ENCODE data around the gene ARHGAP18.

Gene ARHGAP18

DNA sequence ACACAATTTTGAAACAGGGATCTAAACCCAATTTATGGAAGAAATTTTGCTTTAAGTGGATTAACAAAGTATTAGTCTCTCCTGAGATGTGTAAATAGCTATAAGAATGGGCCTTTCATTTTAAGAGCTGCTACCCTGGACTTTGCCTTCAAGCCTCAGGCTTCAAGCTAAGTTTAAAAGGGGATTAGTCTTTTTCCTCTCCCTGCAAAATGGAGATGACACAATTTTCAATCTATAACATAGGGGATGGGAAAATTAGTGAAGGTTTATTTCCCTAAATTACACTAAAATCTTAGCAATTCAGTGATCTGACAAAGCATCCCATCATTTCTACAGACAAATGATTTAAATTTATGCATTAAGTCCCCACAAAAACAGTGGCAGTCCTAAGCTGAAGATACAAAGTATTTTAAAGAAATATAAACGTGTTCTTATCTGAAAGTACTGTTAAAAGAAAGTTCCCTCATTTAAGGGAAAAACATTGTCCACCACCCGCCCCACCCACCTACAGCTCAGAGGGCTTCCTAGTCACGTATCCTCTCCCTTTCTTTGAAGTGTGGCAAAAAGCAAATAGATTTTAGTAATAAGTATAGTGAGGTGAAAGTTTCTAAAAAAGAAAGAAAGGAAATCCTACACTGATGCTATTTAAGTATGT is 14.5 kb downstream of the ARHGAP18 start:
- Mint-ChIP-seq H3K27me3 (ENCODE audit: low read depth, poor library complexity) (no peaks in the 10 kb centered on the region), H3K9me3 (no peaks in the 10 kb centered on the region), H3K27ac (no peak overlapping the region), H3K36me3 (ENCODE audit: low read depth) (no peaks in the 10 kb centered on the region), H3K4me1 (peaks cover 31% of the 10 kb centered on the region), H3K4me3 (no peak overlapping the region)
- DNase-seq = no peak
- TF ChIP-seq, protein P1, sequence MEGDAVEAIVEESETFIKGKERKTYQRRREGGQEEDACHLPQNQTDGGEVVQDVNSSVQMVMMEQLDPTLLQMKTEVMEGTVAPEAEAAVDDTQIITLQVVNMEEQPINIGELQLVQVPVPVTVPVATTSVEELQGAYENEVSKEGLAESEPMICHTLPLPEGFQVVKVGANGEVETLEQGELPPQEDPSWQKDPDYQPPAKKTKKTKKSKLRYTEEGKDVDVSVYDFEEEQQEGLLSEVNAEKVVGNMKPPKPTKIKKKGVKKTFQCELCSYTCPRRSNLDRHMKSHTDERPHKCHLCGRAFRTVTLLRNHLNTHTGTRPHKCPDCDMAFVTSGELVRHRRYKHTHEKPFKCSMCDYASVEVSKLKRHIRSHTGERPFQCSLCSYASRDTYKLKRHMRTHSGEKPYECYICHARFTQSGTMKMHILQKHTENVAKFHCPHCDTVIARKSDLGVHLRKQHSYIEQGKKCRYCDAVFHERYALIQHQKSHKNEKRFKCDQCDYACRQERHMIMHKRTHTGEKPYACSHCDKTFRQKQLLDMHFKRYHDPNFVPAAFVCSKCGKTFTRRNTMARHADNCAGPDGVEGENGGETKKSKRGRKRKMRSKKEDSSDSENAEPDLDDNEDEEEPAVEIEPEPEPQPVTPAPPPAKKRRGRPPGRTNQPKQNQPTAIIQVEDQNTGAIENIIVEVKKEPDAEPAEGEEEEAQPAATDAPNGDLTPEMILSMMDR (IDR thresholded peaks at IDR 0.05) = no peak

DNA sequence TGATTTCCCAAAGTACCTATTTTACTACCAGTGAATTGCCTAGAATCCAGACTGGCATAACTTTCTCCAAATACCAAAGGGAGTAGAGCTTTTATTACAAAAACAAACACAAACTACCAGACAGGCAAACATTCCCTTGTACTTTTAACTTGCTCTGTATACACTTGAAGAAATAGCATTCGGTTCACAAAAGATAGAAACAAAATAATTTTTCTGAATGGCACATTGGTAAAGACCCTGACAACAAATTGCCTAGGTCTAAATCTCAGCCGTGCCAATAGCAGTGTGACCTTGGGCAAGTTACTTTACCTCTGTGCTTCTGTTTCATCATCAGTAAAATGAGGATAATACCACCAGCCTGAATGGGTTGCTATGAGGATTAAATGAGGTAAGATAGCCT is 15.9 kb downstream of the ARHGAP18 start:
- DNase-seq = no peak
- no peak overlapping the region for H3K4me3 Mint-ChIP-seq
- H3K4me1 Mint-ChIP-seq = peaks cover 31% of the 10 kb centered on the region
- no peak overlapping the region for H3K27ac Mint-ChIP-seq
- no peaks in the 10 kb centered on the region for H3K9me3 Mint-ChIP-seq
- TF ChIP-seq, protein P1 (IDR thresholded peaks at IDR 0.05) = no peak
- H3K27me3 Mint-ChIP-seq (ENCODE audit: low read depth, poor library complexity) = no peaks in the 10 kb centered on the region
- no peaks in the 10 kb centered on the region for H3K36me3 Mint-ChIP-seq (ENCODE audit: low read depth)

GRCh38 chr6:129692467-129692866 is 17.5 kb downstream of the ARHGAP18 start:
- Mint-ChIP-seq H3K4me3 (no peak overlapping the region), H3K27ac (no peak overlapping the region), H3K27me3 (ENCODE audit: low read depth, poor library complexity) (no peaks in the 10 kb centered on the region), H3K9me3 (no peaks in the 10 kb centered on the region), H3K36me3 (ENCODE audit: low read depth) (no peaks in the 10 kb centered on the region), H3K4me1 (peaks cover 31% of the 10 kb centered on the region)
- TF ChIP-seq, protein P1 (IDR thresholded peaks at IDR 0.05) = no peak
- DNase-seq = no peak

DNA sequence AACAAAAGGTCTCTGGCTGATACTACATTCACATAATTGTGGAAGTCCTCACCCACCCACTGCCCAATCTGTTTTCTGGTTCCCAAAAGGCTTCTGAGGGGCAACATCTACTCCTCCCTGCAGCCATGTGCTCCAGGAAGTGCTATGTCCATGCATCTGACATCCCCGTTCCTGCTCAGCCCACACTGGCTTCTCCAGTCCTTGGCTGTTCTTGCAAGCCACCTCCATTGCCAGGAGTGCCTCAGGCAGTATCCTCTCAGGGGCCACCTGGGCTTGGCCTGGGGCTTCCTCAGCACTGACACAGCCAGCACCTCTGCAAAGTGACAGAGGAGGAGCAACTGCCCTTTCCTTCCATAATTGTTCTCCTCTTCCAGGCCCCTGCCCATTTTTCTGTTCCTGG is 18.3 kb downstream of the ARHGAP18 start:
- no peak for DNase-seq
- Mint-ChIP-seq H3K36me3 (ENCODE audit: low read depth) (no peaks in the 10 kb centered on the region), H3K9me3 (no peaks in the 10 kb centered on the region), H3K27me3 (ENCODE audit: low read depth, poor library complexity) (no peaks in the 10 kb centered on the region), H3K27ac (peak overlapping the region; percentile 20), H3K4me3 (no peak overlapping the region), H3K4me1 (peaks cover 28% of the 10 kb centered on the region)
- TF ChIP-seq, protein P1 (IDR thresholded peaks at IDR 0.05) = no peak

DNA sequence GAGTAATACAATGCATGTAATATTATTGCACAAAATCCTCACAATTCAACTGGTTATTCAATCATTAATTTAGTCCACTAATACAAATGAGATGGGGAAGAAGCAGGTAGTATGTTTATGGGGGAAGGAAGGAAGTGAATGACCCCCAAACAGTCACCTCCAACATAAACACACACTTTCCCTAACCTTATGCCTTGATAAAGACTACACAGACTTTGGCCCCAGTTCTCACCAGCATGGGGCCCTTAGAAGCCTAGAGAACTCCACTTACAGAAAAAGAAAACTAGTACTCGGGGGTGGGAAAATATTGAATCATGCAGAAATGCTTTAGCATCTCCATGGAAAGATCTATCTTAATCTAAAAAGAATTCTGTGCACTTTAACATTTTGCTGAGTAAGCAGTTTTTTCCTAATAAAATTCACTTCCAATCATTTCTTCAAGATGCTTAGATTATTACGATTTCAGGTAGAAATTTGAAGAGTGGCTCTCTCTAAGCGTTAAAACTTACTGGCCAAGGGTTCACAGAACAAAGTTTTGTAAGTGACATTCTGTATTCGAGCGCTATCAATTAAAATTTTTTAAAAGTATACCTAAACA is 18.8 kb downstream of the ARHGAP18 start:
- no peaks in the 10 kb centered on the region for H3K36me3 Mint-ChIP-seq (ENCODE audit: low read depth)
- no peak overlapping the region for H3K4me3 Mint-ChIP-seq
- H3K27ac Mint-ChIP-seq = no peak overlapping the region
- no peaks in the 10 kb centered on the region for H3K9me3 Mint-ChIP-seq
- DNase-seq = no peak
- no peaks in the 10 kb centered on the region for H3K27me3 Mint-ChIP-seq (ENCODE audit: low read depth, poor library complexity)
- TF ChIP-seq, protein P1 (IDR thresholded peaks at IDR 0.05) = no peak
- H3K4me1 Mint-ChIP-seq = peaks cover 23% of the 10 kb centered on the region
